ENCODE measurements around the gene TUFT1. TPM values are rescaled to one million over a fixed set of nuclear protein-coding genes. Genes with fewer than 3 reads are reported as not detected.

The TUFT1 gene

DNA sequence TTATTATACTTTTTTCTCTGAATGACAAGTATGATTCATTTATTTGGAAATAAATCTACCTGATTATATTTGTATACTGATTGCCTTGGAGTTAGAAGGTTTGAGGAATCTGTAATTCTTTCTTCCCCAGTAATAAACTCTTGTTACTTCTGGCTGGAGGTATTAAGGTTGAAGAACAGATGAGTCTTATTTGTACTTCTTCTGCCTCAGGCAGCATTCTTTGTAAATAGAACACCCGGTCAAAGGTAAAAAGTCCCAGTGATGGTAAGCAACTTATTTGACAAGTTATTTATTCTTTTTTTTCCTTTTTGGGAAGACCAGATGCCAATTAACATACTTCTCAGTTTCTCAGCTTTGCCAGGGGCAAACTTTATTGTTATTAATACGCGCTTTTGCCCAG, 84.7 kb downstream of the TUFT1 start:
- H3K36me3 ChIP-seq (ENCODE audit: insufficient read depth, low read length): no peaks in the 10 kb centered on the region

DNA sequence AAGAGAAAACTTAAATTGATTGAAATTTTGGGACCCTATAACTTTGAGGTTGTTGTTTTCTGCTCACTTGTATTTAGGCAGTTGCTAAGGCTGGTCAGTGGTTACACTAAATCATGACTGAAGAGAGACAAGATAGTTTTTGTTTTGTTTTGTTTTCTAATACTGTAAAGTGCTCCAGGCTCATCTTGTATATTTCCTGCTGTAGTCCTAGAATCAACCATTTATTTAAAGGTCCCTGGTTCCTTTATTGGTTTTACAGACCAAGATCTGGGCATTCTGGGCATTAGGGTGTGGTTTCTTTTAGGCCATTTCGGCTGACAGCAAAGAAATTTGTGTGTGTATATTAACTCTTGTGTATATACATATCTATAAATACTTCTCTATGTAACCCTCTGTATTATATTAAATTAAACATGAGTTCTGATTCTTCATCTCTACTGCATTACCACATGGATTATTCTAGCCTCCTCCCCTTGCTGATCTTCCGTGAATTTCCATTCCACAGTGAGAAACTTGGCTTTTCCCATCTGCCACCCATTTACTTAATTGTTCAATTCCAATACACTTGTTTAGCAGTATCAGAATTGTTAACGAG, 86.7 kb downstream of the TUFT1 start:
- Histone ChIP-seq H3K4me3 (ENCODE audit: low read length) (no peak overlapping the region), H3K4me1 (ENCODE audit: control insufficient read depth, insufficient read depth, low read length) (no peaks in the 10 kb centered on the region), H3K9ac (ENCODE audit: low read depth, low read length) (no peak overlapping the region), H3K36me3 (ENCODE audit: insufficient read depth, low read length) (no peaks in the 10 kb centered on the region), H3K4me2 (ENCODE audit: low read length) (no peak overlapping the region), H3K9me3 (replicated peaks; ENCODE audit: low read length) (no peaks in the 10 kb centered on the region), H3K27me3 (ENCODE audit: control insufficient read depth, insufficient read depth, low read length) (no peaks in the 10 kb centered on the region)

More for the DNA sequence above, 84.7 kb downstream of the TUFT1 start:
- Histone ChIP-seq H3K4me1 (ENCODE audit: control insufficient read depth, insufficient read depth, low read length) (peaks cover 8% of the 10 kb centered on the region), H3K27me3 (ENCODE audit: control insufficient read depth, insufficient read depth, low read length) (no peaks in the 10 kb centered on the region), H3K4me2 (ENCODE audit: low read length) (no peak overlapping the region), H3K4me3 (ENCODE audit: low read length) (no peak overlapping the region), H3K9ac (ENCODE audit: low read depth, low read length) (no peak overlapping the region), H3K9me3 (replicated peaks; ENCODE audit: low read length) (no peaks in the 10 kb centered on the region)

DNA sequence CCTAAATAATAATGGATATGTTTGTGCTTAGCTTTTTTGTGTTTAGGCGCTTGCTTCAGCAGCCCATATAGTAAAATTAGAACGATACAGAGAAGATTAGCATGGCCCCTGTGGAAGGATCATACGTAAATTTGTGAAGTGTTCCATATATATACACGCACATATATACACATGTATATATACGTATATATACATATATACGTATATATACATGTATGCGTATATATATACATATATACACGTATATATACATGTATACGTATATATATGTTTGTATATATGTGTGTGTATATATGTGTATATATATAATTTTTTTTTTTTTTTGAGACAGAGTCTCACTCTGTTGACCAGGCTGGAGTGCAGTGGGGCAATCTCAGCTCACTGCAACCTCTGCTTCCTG, 89.2 kb downstream of the TUFT1 start:
- no peak overlapping the region for H3K4me2 ChIP-seq (ENCODE audit: low read length)
- H3K4me1 ChIP-seq (ENCODE audit: control insufficient read depth, insufficient read depth, low read length): no peaks in the 10 kb centered on the region
- H3K4me3 ChIP-seq (ENCODE audit: low read length): no peak overlapping the region
- H3K27me3 ChIP-seq (ENCODE audit: control insufficient read depth, insufficient read depth, low read length): no peaks in the 10 kb centered on the region
- no peak overlapping the region for H3K9ac ChIP-seq (ENCODE audit: low read depth, low read length)
- H3K36me3 ChIP-seq (ENCODE audit: insufficient read depth, low read length): no peaks in the 10 kb centered on the region
- H3K9me3 ChIP-seq (replicated peaks; ENCODE audit: low read length): no peaks in the 10 kb centered on the region

Small RNAs within 50 kb of the gene (small RNA-seq; reads per million reads assigned to genes)
- gene MIR554 (not detected), gene RF00405 (0.98 reads per million, percentile 29 among the genes with 10 or more reads in this experiment), gene RNU6-1062P (not detected)

Data from skeletal muscle satellite cell (primary cell).